ENCODE data around the gene NFKBIE. TPM values are rescaled to one million over a fixed set of nuclear protein-coding genes. Genes with fewer than 3 reads are reported as not detected.

The NFKBIE gene
- total and polyA plus RNA-seq, 2 of the 13 experiments (the other 11 are each of a cell fraction or from before 2014, with no cell fraction given), result 6.7 to 14.5 TPM

DNA sequence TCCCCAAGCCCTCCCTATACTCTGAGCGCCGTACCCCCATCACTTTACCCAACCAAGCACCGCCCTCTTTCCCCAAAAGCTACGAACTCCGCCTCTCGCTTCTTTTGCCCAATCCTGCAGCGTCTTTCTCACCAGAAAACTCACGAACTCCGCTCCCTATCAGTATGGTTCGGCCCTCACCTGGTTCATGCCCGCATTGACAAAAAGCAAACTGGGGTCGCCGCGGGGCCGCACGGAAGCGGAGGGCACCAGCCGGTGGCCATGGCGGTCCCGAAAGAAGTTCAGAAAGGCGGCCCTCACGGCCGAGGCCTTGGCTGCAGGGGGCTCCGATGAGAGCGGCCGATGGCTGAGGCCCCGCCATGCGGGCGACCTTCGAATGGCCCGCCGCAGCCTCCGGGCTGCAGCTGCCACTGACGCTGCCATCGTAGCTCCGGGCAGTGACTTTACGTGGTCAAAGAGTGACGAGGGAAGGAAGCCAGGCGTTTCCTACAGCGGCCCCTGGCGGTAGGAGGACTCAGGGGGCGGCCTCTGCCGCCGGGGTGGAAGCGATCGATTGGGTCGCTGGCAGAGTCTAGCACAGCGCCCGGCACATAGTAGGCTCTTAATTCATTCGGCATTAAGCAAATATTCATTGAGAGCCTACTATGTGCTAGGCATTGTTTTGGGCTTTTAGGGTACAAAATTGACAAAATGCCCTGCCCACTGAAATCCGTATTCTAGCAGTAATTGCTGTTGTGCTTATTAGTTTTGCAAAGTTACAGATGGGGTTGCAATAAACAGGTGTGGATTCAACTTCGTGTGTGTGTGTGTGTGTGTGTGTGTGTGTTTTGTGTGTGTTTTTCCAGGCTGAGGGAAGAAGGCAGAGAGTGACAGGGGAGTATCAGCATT, 47.8 kb upstream of the NFKBIE start, which contains the start of gene AARS2 (continued):
- TF ChIP-seq, protein P1, sequence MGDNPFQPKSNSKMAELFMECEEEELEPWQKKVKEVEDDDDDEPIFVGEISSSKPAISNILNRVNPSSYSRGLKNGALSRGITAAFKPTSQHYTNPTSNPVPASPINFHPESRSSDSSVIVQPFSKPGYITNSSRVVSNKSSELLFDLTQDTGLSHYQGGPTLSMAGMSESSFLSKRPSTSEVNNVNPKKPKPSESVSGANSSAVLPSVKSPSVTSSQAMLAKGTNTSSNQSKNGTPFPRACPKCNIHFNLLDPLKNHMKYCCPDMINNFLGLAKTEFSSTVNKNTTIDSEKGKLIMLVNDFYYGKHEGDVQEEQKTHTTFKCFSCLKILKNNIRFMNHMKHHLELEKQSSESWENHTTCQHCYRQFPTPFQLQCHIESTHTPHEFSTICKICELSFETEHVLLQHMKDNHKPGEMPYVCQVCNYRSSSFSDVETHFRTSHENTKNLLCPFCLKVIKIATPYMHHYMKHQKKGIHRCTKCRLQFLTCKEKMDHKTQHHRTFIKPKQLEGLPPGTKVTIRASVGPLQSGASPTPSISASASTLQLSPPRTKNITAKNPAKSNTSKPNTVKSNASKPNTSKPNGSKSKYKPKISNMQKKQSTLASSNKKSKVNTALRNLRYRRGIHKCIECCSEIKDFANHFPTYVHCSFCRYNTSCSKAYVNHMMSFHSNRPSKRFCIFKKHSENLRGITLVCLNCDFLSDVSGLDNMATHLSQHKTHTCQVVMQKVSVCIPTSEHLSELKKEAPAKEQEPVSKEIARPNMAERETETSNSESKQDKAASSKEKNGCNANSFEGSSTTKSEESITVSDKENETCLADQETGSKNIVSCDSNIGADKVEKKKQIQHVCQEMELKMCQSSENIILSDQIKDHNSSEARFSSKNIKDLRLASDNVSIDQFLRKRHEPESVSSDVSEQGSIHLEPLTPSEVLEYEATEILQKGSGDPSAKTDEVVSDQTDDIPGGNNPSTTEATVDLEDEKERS (CRISPR knock-in tag; IDR thresholded peaks at IDR 0.05), result peak; percentile 98
- TF ChIP-seq ZNF484 (CRISPR knock-in tag; IDR thresholded peaks at IDR 0.05; ENCODE audit: borderline replicate concordance, low read depth) (no peak), ZNF850 (CRISPR knock-in tag; conservative IDR thresholded peaks at IDR 0.05) (peak; percentile 40; the same call in 1 of the 2 replicates), NKX3-1 (CRISPR knock-in tag; IDR thresholded peaks at IDR 0.05) (peak; percentile 99), SMARCC2 (IDR thresholded peaks at IDR 0.05) (no peak), FOSL2 (CRISPR knock-in tag; IDR thresholded peaks at IDR 0.05) (peak; percentile 85), CEBPG (CRISPR knock-in tag; IDR thresholded peaks at IDR 0.05) (peak; percentile 63), ZNF350 (CRISPR knock-in tag; IDR thresholded peaks at IDR 0.05; ENCODE audit: borderline replicate concordance, low read depth) (peak; percentile 99), KDM5A (IDR thresholded peaks at IDR 0.05; ENCODE audit: borderline replicate concordance, low read length) (peak; percentile 98), ZNF883 (CRISPR knock-in tag; IDR thresholded peaks at IDR 0.05; ENCODE audit: not compliant biosample characterization) (peak; percentile 92), SMAD9 (CRISPR knock-in tag; IDR thresholded peaks at IDR 0.05) (peak; percentile 81; the same call in 1 of the 2 replicates), ZNF496 (CRISPR knock-in tag; IDR thresholded peaks at IDR 0.05; ENCODE audit: insufficient replicate concordance) (no peak), ZNF260 (CRISPR knock-in tag; IDR thresholded peaks at IDR 0.05; ENCODE audit: borderline replicate concordance, low read depth) (no peak), AGO1 (IDR thresholded peaks at IDR 0.05; ENCODE audit: low read depth, low read length, poor library complexity, severe bottlenecking) (peak; percentile 88), ZNF775 (CRISPR knock-in tag; IDR thresholded peaks at IDR 0.05; ENCODE audit: borderline replicate concordance) (peak; percentile 73; the same call in 1 of the 2 replicates), ZNF619 (CRISPR knock-in tag; IDR thresholded peaks at IDR 0.05) (peak; percentile 98), ZBTB3 (CRISPR knock-in tag; IDR thresholded peaks at IDR 0.05; ENCODE audit: borderline replicate concordance, low read depth) (peak; percentile 62; the same call in 1 of the 2 replicates), PRMT3 (CRISPR knock-in tag; IDR thresholded peaks at IDR 0.05; ENCODE audit: borderline replicate concordance, low read depth) (peak; percentile 92)
- TF ChIP-seq, protein P2, sequence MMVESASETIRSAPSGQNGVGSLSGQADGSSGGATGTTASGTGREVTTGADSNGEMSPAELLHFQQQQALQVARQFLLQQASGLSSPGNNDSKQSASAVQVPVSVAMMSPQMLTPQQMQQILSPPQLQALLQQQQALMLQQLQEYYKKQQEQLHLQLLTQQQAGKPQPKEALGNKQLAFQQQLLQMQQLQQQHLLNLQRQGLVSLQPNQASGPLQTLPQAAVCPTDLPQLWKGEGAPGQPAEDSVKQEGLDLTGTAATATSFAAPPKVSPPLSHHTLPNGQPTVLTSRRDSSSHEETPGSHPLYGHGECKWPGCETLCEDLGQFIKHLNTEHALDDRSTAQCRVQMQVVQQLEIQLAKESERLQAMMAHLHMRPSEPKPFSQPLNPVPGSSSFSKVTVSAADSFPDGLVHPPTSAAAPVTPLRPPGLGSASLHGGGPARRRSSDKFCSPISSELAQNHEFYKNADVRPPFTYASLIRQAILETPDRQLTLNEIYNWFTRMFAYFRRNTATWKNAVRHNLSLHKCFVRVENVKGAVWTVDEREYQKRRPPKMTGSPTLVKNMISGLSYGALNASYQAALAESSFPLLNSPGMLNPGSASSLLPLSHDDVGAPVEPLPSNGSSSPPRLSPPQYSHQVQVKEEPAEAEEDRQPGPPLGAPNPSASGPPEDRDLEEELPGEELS (CRISPR knock-in tag; IDR thresholded peaks at IDR 0.05), result peak; percentile 65
- TF ChIP-seq, protein P3, sequence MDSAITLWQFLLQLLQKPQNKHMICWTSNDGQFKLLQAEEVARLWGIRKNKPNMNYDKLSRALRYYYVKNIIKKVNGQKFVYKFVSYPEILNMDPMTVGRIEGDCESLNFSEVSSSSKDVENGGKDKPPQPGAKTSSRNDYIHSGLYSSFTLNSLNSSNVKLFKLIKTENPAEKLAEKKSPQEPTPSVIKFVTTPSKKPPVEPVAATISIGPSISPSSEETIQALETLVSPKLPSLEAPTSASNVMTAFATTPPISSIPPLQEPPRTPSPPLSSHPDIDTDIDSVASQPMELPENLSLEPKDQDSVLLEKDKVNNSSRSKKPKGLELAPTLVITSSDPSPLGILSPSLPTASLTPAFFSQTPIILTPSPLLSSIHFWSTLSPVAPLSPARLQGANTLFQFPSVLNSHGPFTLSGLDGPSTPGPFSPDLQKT (CRISPR knock-in tag; IDR thresholded peaks at IDR 0.05; ENCODE audit: borderline replicate concordance), result no peak
- TF ChIP-seq, protein P4, sequence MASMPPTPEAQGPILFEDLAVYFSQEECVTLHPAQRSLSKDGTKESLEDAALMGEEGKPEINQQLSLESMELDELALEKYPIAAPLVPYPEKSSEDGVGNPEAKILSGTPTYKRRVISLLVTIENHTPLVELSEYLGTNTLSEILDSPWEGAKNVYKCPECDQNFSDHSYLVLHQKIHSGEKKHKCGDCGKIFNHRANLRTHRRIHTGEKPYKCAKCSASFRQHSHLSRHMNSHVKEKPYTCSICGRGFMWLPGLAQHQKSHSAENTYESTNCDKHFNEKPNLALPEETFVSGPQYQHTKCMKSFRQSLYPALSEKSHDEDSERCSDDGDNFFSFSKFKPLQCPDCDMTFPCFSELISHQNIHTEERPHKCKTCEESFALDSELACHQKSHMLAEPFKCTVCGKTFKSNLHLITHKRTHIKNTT (CRISPR knock-in tag; IDR thresholded peaks at IDR 0.05), result no peak; the same call in 1 of the 2 replicates

Measured in HepG2 (cell line).